DOHH2 (cell line): ENCODE results near the gene UGT2B7.
"Not testable (repeated sequence)": the region's sequence is repeated elsewhere in the genome, so short reads cannot be mapped to it uniquely, and the experiment has no call there.

Source experiments
- H3F3A ChIP-seq: fragments of 200-600 bp; sonication (generic), shearing (Covaris generic); 2 replicates; pipeline ENCODE4 v1.6.0; 2016; ENCODE audit warnings: antibody characterized with exemption, mild to moderate bottlenecking; ENCODE audit not compliant: control insufficient read depth, insufficient read depth
- H3K27ac ChIP-seq: fragments of 200-600 bp; sonication (generic); 2 replicates; pipeline ENCODE4 v1.5.1; 2014; ENCODE audit warnings: low read depth, mild to moderate bottlenecking, low read length, moderate library complexity
- H3K27me3 ChIP-seq: fragments of 200-600 bp; sonication (generic); 2 replicates; pipeline ENCODE4 v1.6.1; 2014; ENCODE audit warnings: mild to moderate bottlenecking, low read length, mixed read lengths; ENCODE audit not compliant: control insufficient read depth
- H3K36me3 ChIP-seq: fragments of 200-600 bp; sonication (generic); 2 replicates; pipeline ENCODE4 v1.6.1; 2014; ENCODE audit warnings: mild to moderate bottlenecking, low read length, moderate library complexity, mixed read lengths; ENCODE audit not compliant: control insufficient read depth
- H3K4me1 ChIP-seq: fragments of 200-600 bp; sonication (generic); 2 replicates; pipeline ENCODE4 v1.6.1; 2014; ENCODE audit warnings: mild to moderate bottlenecking, low read length, mixed read lengths; ENCODE audit not compliant: control insufficient read depth
- H3K4me2 ChIP-seq: fragments of 200-600 bp; sonication (generic); 2 replicates; pipeline ENCODE4 v1.6.0; 2014; ENCODE audit warnings: mild to moderate bottlenecking, low read length, moderate library complexity
- H3K4me3 ChIP-seq: fragments of 200-600 bp; sonication (generic); 2 replicates; pipeline ENCODE4 v1.5.1; 2014; ENCODE audit warnings: mild to moderate bottlenecking, low read length, mixed read lengths
- H3K79me2 ChIP-seq: fragments of 200-600 bp; sonication (generic); 2 replicates; pipeline ENCODE4 v1.6.1; 2014; ENCODE audit warnings: mild to moderate bottlenecking, low read length, mixed read lengths; ENCODE audit not compliant: control insufficient read depth
- H3K9me2 ChIP-seq: fragments of 200-600 bp; sonication (generic); replicated peaks from 2 replicates; pipeline ENCODE4 v1.6.1; 2014; ENCODE audit warnings: mild to moderate bottlenecking, low read length, mixed read lengths; ENCODE audit not compliant: control insufficient read depth
- H3K9me3 ChIP-seq: fragments of 200-600 bp; sonication (generic); 2 replicates; pipeline ENCODE4 v1.6.1; 2014; ENCODE audit warnings: antibody characterized with exemption, low read length, mixed read lengths; ENCODE audit not compliant: control insufficient read depth, insufficient read depth
- H4K20me1 ChIP-seq: fragments of 200-600 bp; sonication (generic); 2 replicates; pipeline ENCODE4 v1.6.0; 2014; ENCODE audit warnings: low read depth, mild to moderate bottlenecking, antibody characterized with exemption, low read length, moderate library complexity; ENCODE audit not compliant: control insufficient read depth, insufficient read depth
- CTCF ChIP-seq: fragments of 200-600 bp; sonication (generic); IDR thresholded peaks from one replicate; pipeline ENCODE4 v1.5.1; 2014; ENCODE audit warnings: antibody characterized with exemption, mild to moderate bottlenecking, low read depth, low read length; ENCODE audit not compliant: poor library complexity, severe bottlenecking
- EZH2phosphoT487 ChIP-seq: fragments of 200-600 bp; sonication (generic); IDR thresholded peaks from 2 replicates; pipeline ENCODE4 v1.6.1; 2017; ENCODE audit warnings: borderline replicate concordance, mild to moderate bottlenecking, antibody characterized with exemption, low read length, moderate library complexity, mixed read lengths

The UGT2B7 gene

GRCh38 chr4:69099910-69100309 lies 3.6 kb downstream of the UGT2B7 start:
- Histone ChIP-seq H3K4me1 (no peaks in the 10 kb centered on the region), H3K79me2 (no peaks in the 10 kb centered on the region), H3K36me3 (no peaks in the 10 kb centered on the region), H3K27ac (no peak overlapping the region), H3K9me3 (no peaks in the 10 kb centered on the region), H3K9me2 (no peaks in the 10 kb centered on the region), H3K4me3 (no peak overlapping the region), H3K4me2 (no peak overlapping the region), H3F3A (no peaks in the 10 kb centered on the region), H3K27me3 (no peaks in the 10 kb centered on the region), H4K20me1 (no peaks in the 10 kb centered on the region)
- no peak for TF ChIP-seq CTCF
- no peak for TF ChIP-seq EZH2phosphoT487

GRCh38 chr4:69102668-69103067 lies 6.4 kb downstream of the UGT2B7 start:
- H3K4me3 ChIP-seq, H3K4me2 ChIP-seq, H3K4me1 ChIP-seq, H3K27ac ChIP-seq, H3K27me3 ChIP-seq, H3K36me3 ChIP-seq, H3K79me2 ChIP-seq, H3K9me3 ChIP-seq, H3F3A ChIP-seq, H4K20me1 ChIP-seq, H3K9me2 ChIP-seq: not testable (repeated sequence)

GRCh38 chr4:69104719-69105275 lies 8.5 kb downstream of the UGT2B7 start:
- Histone ChIP-seq H3K9me2 (no peaks in the 10 kb centered on the region), H3K4me3 (no peak overlapping the region), H3K27ac (no peak overlapping the region), H3K79me2 (no peaks in the 10 kb centered on the region), H3F3A (no peaks in the 10 kb centered on the region), H3K27me3 (no peaks in the 10 kb centered on the region), H3K9me3 (no peaks in the 10 kb centered on the region), H3K4me2 (no peak overlapping the region), H3K4me1 (no peaks in the 10 kb centered on the region), H3K36me3 (no peaks in the 10 kb centered on the region), H4K20me1 (no peaks in the 10 kb centered on the region)
- TF ChIP-seq EZH2phosphoT487 (no peak), CTCF (no peak)

GRCh38 chr4:69115151-69115850 lies 19.0 kb downstream of the UGT2B7 start:
- not testable (repeated sequence) for H3K9me3 ChIP-seq, H3K4me3 ChIP-seq, H3K36me3 ChIP-seq, H3K79me2 ChIP-seq, H3F3A ChIP-seq, H3K9me2 ChIP-seq, H3K4me1 ChIP-seq, H3K27me3 ChIP-seq, H3K27ac ChIP-seq, H3K4me2 ChIP-seq, H4K20me1 ChIP-seq
